ENCODE results near the gene PDILT. TPM values are rescaled to one million over a fixed set of nuclear protein-coding genes. Genes with fewer than 3 reads are reported as not detected.
A peak's percentile ranks its signal among the peaks of the same experiment; 100 is the strongest.
"Not testable (repeated sequence)": the region's sequence is repeated elsewhere in the genome, so short reads cannot be mapped to it uniquely, and the experiment has no call there.

Gene PDILT, protein sequence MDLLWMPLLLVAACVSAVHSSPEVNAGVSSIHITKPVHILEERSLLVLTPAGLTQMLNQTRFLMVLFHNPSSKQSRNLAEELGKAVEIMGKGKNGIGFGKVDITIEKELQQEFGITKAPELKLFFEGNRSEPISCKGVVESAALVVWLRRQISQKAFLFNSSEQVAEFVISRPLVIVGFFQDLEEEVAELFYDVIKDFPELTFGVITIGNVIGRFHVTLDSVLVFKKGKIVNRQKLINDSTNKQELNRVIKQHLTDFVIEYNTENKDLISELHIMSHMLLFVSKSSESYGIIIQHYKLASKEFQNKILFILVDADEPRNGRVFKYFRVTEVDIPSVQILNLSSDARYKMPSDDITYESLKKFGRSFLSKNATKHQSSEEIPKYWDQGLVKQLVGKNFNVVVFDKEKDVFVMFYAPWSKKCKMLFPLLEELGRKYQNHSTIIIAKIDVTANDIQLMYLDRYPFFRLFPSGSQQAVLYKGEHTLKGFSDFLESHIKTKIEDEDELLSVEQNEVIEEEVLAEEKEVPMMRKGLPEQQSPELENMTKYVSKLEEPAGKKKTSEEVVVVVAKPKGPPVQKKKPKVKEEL
- polyA plus RNA-seq (2013, experiment 1 of 2; ENCODE audit: insufficient read length): not detected
- polyA plus RNA-seq (2013, experiment 2 of 2; ENCODE audit: insufficient read length): not detected

DNA sequence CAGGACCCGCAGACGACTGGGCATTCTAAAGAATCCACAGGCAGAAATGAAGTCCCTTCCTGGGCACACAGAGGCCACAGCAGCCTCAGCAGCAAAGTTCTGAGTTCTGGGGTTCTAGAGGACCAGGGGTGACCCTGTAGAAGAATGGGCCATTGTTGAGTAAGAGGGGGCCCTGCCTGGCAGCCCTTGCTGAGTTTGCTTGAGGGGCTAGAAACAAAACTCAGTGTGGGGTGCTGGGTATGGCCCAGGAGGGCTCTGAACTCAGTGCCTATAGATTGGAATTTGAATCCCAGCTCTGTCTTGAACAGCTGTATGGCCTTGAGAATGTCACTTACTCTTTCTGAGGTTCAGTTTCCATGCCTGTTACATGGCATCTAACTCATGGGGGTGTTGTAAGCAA, at the start of gene PDILT:
TSS of gene PDILT (minus strand) at position 101 of the 400 bp plus-strand sequence. CDS start 5,437 bp downstream, outside the sequence.
- no peak for DNase-seq

DNA sequence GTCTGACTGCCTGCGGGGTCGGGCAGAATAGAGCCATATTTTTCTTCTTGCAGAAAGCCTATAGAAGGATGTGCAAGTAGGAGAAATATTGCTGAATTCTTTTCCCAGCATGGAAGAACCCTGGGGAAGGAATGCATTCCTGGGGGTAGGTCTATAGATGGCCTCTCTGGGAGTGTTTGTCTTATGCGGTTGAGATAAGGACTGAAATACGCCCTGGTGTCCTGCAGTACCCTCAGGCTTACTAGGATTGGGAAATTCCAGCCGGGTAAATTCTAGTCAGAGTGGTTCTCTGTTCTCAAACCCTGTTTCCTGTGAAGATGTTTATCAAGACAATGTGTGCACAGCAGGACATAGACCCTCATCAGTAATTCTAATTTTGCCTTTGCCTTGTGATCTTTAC, 49.1 kb upstream of the PDILT start:
- DNase-seq: not testable (repeated sequence)

DNA sequence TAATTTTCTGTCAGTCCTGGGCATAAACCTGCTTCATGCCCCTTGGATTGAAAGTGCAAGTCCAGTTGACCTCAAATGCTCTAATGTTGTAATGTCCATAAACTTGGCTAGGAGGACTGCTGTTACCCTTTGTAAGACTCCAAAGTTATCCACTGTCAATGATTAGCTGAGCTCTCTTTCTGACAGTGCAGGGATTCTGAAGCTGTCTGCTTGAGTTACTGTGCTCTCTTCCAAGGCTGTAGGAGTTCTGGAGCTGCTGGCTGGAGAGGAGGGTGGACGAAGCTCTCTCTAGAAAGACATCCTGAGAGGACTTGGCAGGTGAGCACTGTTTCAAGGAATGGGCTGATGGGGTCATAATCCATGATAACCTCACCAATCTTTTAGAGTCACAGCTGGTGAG, 46.8 kb upstream of the PDILT start, which contains the start of gene ACSM2A:
TSS of gene ACSM2A (plus strand) at position 158 of the 400 bp plus-strand sequence. CDS start 8,594 bp downstream, outside the sequence.
- DNase-seq: not testable (repeated sequence)

DNA sequence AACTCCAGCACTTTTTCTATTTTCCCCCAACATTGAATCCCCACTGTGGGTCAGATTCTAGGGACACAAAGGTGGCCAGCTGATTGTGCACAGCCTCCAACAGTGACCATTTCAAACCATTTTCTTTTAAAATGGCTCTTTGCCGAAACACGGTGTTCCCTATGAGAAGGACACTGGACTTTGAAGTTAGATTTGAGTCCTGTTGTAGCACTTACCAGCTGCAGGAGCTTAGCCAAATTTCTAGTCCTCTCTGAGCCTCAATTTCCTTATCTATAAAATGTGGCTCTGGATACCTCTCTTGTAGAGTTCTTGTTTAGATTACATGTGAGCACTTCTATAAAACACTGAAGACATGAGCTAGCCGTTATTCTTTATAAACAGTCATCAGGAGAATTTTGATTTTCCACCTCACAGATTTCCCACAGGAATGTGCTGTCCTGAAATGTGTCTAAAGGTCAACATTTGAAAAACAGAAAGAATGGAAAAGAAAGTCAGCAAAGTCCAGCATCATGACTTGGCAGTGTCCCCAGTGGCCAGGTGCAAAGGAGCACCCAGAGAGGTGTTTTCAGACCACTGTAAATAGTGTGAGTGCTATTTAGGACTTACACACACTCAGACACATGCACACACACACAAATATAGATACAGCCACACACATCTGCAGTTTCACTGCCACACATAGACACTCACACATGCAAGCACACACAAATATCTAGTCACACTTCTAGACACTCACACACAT, 42.3 kb upstream of the PDILT start:
- not testable (repeated sequence) for DNase-seq

DNA sequence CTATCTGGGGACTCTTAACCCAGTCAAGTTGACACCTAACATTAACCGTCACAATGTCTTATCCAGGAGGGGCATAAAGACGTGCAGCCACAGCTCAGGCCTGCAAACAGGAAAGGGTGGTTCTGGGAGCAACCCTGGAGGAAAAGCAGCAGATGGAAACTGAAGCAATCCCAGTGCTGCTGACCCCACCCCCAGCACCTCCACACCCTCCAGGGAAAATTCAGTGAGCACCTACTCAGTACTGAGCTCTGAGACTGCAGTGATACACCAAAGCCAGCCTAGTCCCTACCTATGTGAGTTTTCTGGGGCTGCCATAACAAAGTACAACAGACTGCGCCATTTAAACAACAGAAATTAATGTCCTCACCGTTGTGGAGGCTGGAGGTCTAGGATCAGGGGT, 37.3 kb upstream of the PDILT start:
- DNase-seq: not testable (repeated sequence)

DNA sequence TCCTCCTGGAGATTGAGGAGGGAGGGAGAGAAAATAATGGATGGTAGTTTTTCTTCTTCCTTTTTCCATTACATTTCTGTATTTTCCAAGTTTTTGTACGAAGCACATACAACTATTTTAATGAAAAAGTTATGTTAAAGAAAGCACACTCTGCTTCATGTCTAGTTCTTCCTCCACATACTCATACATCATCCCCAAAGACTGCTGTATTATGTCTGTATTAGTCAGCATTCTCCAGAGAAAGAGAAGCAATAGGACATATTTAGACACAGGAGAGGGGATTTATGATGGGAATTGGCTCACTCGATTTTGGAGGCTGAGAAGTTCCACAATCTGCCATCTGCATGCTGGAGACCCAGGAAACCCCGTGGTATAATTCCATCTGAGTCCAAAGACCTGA, 36.7 kb upstream of the PDILT start:
- DNase-seq: peak; percentile 6

DNA sequence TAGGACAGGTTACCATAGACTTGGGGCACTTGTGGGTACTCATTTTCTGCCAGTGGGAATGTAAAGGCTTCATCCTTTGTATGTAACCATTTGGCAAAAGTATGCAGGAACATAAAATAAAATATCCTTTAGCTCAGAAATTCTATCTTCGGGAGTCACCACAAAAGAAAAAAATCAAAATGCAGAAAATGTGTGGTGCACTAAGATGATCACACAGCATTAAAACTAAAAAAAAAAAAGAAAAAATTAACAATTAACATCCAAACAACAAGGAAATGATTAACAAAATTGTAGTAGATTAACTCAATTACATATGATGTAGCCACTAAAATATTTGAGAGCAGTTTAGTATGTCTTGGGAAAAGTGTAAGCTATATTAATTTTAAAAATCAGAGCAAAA, 36.2 kb upstream of the PDILT start:
- not testable (repeated sequence) for DNase-seq

DNA sequence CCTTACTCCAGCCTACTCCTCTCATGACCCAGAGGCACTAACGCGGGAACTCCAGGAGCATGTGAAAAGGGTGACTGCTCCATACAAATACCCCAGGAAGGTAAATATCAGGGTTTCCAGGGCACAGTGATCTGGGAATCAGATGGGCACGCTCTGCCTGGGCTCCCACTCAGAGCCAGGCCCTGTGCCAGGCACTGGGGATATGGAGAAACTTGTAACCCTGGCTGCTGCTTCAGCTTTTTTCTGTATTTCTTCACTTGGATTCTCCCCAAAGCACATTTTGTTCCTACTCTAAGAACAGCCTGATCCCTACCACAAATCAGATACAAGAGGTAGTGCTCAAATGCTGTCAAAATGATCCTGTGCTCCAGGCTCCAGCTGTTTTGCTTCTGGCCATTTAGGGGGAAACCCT, 35.3 kb upstream of the PDILT start:
- not testable (repeated sequence) for DNase-seq

DNA sequence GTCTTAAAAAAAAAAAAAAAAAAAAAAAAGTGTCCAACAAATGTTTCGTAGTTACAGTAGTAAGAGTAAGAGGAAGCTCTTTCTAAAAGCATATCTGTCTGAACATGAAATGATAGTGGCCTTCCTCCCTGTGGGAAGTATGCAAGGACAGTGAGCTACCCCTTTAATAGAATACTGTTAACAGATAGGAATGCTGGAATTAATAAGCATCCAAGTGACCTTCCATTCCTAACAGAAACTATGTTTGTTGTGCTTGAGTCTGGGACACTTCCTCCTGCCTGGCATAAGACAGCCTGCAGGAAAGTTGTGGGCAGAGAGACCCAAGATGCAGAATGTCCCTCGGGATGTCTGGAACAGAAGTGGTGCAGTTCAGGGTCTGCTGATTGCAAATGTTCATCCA, 34.4 kb upstream of the PDILT start:
- not testable (repeated sequence) for DNase-seq

DNA sequence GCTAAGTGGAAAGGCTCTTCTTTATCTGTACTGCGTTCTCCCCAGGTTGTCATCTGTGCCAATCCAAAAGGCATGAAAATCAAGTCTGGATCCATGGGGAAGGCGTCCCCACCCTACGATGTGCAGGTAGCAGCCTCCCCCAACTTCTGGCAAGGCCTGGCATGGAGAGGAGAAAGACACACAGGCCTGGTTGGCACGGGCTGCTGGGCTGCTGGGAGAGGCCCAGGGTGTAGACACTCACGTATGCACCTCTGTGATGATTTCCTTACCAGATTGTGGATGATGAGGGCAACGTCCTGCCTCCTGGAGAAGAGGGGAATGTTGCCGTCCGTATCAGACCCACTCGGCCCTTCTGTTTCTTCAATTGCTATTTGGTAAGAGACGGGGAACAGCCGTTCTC, 26.4 kb upstream of the PDILT start:
- DNase-seq: no peak

DNA sequence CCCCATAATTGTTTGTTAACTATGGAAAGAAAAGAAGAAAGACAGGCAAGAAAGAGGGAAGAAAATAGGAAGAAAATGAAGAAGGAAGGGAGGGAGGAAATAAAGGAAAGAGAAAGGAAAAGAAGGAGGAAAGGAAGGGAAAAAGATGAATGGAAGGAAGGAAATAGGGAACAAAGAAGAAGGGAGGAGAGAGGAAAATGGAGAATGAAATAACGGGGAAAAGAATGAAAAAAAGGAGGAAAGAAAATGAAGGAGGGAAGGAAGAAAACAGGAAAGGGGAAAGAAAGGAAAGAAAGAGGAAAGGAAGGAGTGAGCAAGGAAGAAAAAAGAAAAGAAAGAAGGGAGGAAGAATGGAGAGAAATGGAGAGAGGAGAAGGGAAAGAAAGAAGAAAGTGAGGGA, 25.9 kb upstream of the PDILT start:
- DNase-seq: not testable (repeated sequence)

DNA sequence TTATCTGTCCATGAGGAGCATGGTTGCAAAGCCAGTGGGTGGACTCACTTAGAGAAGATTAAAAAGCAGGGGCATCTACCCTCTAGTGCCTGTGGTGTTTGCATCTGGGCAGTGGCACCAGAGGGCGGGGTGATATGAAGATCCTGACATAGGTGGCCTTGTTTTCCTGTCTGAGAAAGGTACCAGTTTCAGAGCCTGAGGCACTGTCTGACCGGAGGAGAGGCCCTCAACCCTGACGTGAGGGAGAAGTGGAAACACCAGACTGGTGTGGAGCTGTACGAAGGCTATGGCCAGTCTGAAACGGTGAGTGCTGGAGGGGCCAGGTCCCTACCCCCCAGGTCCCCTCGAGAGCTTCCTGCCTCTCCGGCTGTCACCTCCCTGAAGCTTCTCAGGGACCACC, 25.0 kb upstream of the PDILT start:
- DNase-seq: not testable (repeated sequence)

DNA sequence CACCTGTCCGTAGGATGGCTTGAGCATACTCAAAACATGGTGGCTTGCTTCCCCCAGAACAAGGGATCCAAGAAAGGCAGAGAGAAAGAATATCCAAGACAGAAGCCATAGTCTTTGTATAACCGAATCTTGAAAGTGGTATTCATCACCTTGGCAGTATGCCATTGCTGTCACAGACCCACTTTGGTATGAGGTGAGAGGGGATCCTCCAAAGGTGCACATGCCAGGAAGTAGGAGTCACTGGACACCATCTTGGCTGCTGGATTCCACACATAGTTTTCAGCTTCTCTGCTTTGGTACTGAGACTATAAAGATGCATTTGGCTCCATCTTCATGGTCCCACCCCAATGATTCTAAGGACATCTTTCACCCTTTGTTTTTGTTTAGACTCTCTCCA, 22.9 kb upstream of the PDILT start:
- not testable (repeated sequence) for DNase-seq

DNA sequence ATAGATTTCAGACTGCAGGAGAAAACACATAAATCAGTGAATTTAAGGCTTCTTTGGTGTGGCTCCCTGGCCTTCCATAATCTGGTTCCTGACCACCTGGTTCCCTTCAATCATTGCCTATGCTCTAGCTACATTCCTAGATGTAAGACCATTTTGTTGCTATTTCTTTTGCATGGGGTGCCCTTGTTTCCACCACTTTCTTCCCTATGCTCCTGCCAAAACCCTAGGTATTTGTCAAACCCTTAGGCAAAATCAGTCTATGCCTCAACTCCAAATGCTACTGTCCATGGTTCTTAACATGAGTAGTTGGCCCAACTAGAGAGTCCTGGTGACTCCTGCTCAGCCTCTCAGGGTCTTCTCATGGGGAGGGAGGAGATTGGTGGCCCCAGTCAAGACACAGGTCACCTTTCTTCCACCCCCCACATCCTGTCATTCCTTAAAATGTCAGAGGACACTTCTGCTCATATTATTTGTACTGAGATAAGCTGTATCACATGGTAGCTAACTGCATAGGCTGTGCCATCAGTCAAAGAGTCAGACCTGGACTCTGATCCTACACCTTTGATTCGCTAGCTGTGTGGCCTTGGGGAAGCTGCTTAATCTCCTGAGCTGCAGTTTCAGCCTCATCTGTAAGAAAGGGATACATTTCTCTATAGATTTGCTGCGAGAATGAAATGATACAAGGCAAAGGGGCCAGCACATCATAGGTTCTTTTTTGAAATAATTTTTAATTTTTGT, 19.8 kb upstream of the PDILT start:
- no peak for DNase-seq

DNA sequence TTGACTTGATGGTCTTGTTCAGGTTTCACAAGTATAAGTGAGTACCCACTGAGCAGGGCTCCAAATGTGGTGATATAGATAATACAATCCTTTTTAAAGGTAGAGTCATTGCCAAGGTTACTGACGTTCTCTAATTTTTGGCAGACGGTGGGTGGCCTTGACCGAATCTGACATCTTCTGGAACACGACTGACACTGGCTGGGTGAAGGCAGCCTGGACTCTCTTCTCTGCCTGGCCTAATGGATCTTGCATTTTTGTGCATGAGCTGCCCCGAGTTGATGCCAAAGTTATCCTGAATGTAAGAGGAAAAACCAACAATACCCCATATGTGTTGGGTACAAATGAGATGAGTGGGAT, 19.2 kb upstream of the PDILT start:
- DNase-seq: not testable (repeated sequence)

DNA sequence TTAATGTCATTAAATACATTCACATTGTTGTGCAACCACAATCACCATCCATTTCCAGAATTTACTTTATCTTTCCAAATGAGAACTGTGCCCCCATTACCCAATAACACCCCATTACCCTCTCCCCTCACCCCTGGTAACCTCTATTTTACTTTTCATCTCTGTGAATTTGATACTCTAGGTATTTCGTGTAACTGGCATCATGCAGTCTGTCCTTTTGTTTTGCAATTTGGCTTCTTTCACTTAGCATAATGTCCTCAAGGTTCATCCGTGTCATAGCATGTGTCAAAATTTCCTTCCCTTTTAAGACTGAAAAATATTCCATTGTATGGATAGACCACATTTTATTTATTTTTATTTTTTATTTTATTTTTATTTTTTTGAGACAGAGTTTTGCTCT, 17.2 kb upstream of the PDILT start:
- DNase-seq: not testable (repeated sequence)

DNA sequence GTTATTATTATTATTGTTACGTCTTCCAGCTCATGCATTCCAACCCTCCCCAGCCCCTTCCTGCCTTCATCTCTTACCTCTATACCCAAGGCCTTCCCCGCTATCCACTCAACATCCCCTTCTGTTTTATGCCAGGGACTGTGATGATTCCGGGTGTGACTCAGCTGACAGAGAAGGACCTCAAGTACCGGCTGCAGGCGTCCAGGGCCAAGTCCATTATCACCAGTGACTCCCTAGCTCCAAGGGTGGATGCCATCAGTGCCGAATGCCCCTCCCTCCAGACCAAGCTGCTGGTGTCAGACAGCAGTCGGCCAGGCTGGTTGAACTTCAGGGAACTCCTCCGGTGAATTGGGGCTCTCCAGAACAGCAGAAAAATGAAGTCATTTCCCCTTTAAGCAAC, 14.6 kb upstream of the PDILT start:
- not testable (repeated sequence) for DNase-seq

DNA sequence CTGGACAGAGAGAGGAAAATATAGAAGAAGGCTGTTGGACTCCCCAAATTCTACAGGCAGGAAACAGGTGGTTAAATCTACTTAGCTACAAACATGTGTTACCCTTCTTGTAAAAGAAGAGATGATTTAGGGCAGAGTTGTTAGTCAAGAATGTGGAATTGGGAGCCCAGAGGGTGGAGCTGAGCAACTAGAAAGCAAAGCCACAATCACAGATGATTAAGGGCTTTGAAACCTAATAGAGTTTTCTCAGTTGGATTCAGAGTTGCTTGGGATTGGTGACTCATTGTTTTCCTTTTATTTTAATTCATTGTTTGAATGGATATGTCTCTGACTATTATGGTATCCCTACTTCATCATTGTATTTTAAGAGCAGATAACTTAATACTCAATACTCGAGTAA, 11.0 kb upstream of the PDILT start:
- peak; percentile 10 for DNase-seq

DNA sequence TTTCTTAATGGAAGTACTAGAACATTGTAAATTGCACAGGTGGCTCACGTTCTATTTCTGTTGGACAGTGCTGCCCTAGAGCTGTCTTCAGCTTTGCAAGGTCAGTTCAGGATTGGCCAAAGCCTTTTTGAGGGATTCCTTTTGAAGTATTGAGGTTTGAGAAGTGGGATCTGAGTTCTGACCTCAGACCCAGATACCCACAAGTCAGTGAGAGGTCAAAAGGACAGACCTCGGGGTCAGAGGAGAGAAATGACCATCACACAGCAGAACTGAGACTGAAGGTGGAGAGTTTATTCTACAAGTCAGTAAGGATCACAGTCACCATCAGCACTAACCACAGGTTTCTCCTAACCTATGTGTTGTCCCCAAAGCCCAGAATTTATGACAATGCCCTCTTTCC, 6.5 kb upstream of the PDILT start:
- DNase-seq: no peak

DNA sequence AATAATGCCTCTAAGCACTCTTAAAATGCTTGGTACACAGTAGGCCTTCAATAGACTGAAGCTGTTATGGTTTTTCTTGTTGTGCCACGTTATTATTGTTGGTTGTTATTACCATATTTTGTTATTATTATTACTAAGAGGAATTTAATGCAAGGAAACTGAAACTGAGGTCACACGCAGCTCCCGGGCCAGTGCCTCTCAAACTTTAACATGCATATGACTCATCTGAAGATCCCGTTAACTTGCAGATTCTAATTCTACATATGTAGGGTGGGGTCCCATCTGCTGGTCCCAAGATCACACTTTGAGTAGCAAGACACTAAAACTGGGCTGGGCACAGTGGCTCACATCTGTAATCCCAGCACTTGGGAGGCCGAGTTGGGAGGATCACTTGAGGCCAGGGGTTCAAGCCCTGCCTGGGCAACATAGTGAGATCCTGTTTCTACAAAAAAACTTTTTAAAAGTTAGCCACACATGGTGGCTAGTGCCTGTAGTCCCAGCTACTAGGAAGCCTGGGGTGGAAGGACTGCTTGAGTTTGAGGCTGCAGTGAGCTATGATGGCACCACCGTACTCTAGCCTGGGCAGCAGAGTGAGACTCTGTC, 5.7 kb upstream of the PDILT start:
- DNase-seq: peak; percentile 9

DNA sequence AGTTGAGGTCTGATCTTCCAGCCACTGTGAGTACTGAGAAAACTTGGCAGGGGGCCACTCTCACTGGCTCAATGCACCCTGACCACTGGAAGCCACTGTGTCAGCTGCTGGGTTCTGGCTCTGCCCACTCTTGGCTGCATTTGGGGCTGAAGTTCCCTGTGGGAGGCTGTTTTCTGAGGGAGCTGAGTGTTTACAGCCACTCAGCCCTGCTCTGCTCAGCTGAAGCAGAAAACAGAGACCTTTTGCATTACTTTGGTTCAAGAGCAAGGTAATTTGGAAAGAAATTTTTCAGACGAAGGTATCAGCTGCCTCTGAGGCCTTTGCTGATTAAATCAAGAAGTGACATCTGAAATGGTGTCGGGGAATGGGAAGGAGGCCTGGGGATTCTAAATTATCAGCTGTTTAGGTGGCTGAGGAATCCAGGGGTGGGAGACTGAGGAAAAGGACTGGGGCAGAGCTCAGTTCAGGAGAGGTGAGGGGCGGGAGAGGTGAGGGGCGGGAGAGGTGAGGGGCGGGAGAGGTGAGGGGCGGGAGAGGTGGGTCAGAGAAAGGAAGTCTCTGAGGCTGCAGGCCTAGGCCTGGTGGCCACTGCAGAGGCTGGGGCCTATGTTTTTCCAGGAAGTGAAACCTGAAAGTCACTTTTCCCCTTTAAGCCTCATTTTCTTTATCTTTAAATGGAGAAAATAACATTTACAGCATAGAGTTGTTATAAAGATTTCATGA, 5.0 kb upstream of the PDILT start, which contains the start of gene ACSM5:
TSS of gene ACSM5 (plus strand) at position 137 of the 723 bp plus-strand sequence. CDS start 1,951 bp downstream, outside the sequence.
- no peak for DNase-seq
